Activated B cell treated with CpG ODN at 0.5 μM for 24 hours (primary cell): ENCODE data around the gene EML6. TPM values are rescaled to one million over a fixed set of nuclear protein-coding genes. Genes with fewer than 3 reads are reported as not detected.
"Not testable (repeated sequence)": the region's sequence is repeated elsewhere in the genome, so short reads cannot be mapped to it uniquely, and the experiment has no call there.

Source experiments
- ATAC-seq: fragments of 200-7000 bp; cut with Tn5 transposase; one replicate; pipeline ENCODE4 v1.10.0; 2021; ENCODE audit warnings: low read depth, mild to moderate bottlenecking, moderate library complexity
- CTCF ChIA-PET: fragments of 350-600 bp; sonication (Branson Sonifier 250); formaldehyde crosslinking; loops from one replicate; lab custom pipeline; 2021; ENCODE audit warnings: antibody characterized with exemption; lab: Charles Lee
- POLR2A ChIA-PET: fragments of 350-600 bp; sonication (Branson Sonifier 250); formaldehyde crosslinking; loops from one replicate; lab custom pipeline; 2021; ENCODE audit warnings: antibody characterized with exemption; lab: Charles Lee
- DNase-seq: peaks from one replicate; pipeline ENCODE4 v3.0.0; 2022
- H3K27ac Mint-ChIP-seq: one replicate; pipeline ENCODE4 v1.8.0; 2020; ENCODE audit warnings: mixed read lengths
- H3K27me3 Mint-ChIP-seq: one replicate; pipeline ENCODE4 v1.8.0; 2021; ENCODE audit warnings: mixed read lengths
- H3K36me3 Mint-ChIP-seq: one replicate; pipeline ENCODE4 v1.8.0; 2021; ENCODE audit warnings: low read depth, mixed read lengths
- H3K4me1 Mint-ChIP-seq: one replicate; pipeline ENCODE4 v1.8.0; 2021; ENCODE audit warnings: mixed read lengths
- H3K4me3 Mint-ChIP-seq: one replicate; pipeline ENCODE4 v1.8.0; 2020; ENCODE audit warnings: mild to moderate bottlenecking, mixed read lengths
- H3K9me3 Mint-ChIP-seq: one replicate; pipeline ENCODE4 v1.8.0; 2020; ENCODE audit warnings: mixed read lengths
- intact Hi-C: fragments of 100-400 bp; cut with micrococcal nuclease; formaldehyde crosslinking; loops from one replicate; pipeline ENCODE4 v1.15.1; 2024
- total RNA-seq: library from RNA; stranded (reverse); gene quantifications from 2 replicates; pipeline ENCODE4 v1.2.3, GENCODE V29; 2022
- TF ChIP-seq, protein P1 (sequence below): fragments of 200-600 bp; IDR thresholded peaks from one replicate; pipeline ENCODE4 v1.8.0; 2022; ENCODE audit warnings: antibody characterized with exemption, mild to moderate bottlenecking

EML6 gene
- total RNA-seq, 1 donor from 2014 or later = 31.5 TPM

GRCh38 chr2:54872780-54873179 lies 149.3 kb downstream of the EML6 start:
- Mint-ChIP-seq H3K27ac (no peak overlapping the region), H3K9me3 (no peaks in the 10 kb centered on the region), H3K4me3 (no peak overlapping the region), H3K27me3 (no peaks in the 10 kb centered on the region), H3K4me1 (peaks cover 5% of the 10 kb centered on the region), H3K36me3 (peaks cover 5% of the 10 kb centered on the region)
- ATAC-seq = no peak
- no peak for DNase-seq
- CTCF ChIA-PET = no interaction called here
- POLR2A ChIA-PET = no interaction called here
- TF ChIP-seq, protein P1, sequence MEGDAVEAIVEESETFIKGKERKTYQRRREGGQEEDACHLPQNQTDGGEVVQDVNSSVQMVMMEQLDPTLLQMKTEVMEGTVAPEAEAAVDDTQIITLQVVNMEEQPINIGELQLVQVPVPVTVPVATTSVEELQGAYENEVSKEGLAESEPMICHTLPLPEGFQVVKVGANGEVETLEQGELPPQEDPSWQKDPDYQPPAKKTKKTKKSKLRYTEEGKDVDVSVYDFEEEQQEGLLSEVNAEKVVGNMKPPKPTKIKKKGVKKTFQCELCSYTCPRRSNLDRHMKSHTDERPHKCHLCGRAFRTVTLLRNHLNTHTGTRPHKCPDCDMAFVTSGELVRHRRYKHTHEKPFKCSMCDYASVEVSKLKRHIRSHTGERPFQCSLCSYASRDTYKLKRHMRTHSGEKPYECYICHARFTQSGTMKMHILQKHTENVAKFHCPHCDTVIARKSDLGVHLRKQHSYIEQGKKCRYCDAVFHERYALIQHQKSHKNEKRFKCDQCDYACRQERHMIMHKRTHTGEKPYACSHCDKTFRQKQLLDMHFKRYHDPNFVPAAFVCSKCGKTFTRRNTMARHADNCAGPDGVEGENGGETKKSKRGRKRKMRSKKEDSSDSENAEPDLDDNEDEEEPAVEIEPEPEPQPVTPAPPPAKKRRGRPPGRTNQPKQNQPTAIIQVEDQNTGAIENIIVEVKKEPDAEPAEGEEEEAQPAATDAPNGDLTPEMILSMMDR = no peak
- intact Hi-C loops = no loop called here

DNA sequence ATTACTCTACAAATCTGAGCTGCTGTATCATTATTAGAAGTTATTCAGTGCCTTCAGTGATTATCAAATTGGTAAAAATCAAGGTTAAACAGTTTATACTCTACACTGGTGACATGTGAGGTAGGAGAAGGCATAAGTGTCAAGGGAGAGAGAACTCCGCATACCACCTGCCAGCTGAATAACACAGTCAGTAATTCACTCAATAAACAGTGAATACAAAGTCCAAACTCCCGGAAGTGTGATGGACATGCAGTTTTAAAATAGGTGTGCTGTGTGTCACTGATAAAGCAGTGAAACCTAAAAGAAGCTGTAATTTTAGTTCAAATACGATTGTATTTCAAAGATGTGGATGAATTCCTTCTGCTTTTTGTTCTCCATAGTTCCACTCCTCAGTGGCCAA lies 149.8 kb downstream of the EML6 start:
- POLR2A ChIA-PET, H3K4me3 Mint-ChIP-seq, CTCF ChIA-PET, ATAC-seq, H3K4me1 Mint-ChIP-seq, intact Hi-C loops, H3K9me3 Mint-ChIP-seq, H3K27me3 Mint-ChIP-seq, H3K27ac Mint-ChIP-seq, H3K36me3 Mint-ChIP-seq, DNase-seq: not testable (repeated sequence)

DNA sequence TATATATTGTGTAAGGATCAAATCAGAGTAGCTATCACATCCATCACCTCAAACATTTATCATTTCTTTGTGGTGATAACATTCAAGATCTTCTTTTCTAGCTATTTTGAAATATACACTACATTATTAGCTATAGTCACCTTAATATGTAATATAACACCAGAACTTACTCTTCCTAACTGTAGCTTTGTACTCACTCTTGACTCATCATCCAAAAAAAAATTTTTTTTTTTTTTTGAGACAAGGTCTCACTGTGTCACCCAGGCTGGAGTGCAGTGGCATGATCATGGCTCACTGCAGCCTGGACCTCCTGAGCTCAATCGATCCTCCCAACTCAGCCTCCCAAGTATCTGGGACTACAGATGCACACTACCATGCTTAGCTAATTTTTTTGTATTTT lies 153.3 kb downstream of the EML6 start:
- intact Hi-C loops = no loop called here
- no peaks in the 10 kb centered on the region for H3K4me1 Mint-ChIP-seq
- peaks cover 9% of the 10 kb centered on the region for H3K36me3 Mint-ChIP-seq
- TF ChIP-seq, protein P1 = no peak
- no peak overlapping the region for H3K27ac Mint-ChIP-seq
- ATAC-seq = no peak
- no peaks in the 10 kb centered on the region for H3K27me3 Mint-ChIP-seq
- POLR2A ChIA-PET = no interaction called here
- DNase-seq = no peak
- H3K9me3 Mint-ChIP-seq = no peaks in the 10 kb centered on the region
- CTCF ChIA-PET = no interaction called here
- H3K4me3 Mint-ChIP-seq = no peak overlapping the region

DNA sequence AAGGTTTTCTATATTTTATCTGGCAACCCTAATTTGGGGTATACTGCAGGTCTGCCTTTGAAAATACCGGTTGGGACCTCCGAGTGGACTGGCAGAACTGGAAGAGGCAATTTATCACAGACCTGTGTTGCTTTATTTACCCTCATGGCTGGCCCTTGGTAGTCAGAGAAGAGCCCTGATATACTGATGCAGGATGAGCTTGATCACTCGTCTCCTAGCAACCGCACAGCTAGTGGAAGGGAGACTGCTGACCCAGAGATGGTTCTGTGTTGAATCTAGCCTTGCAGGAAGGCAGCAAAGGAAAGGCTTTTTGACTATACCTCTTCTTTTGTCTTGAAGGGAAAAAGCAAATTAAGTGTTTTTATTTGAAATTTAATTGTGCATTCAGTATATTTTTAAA lies 154.7 kb downstream of the EML6 start:
- ChIA-PET CTCF (no interaction called here), POLR2A (interaction anchor here (0.6 kb wide), 1 partner anchor 434 kb away, joined by 6 read pairs; no protein-coding TSS in a partner anchor)
- Mint-ChIP-seq H3K4me1 (no peaks in the 10 kb centered on the region), H3K27me3 (no peaks in the 10 kb centered on the region), H3K4me3 (no peak overlapping the region), H3K9me3 (no peaks in the 10 kb centered on the region), H3K27ac (no peak overlapping the region), H3K36me3 (peaks cover 7% of the 10 kb centered on the region)
- no peak for DNase-seq
- no peak for ATAC-seq
- TF ChIP-seq, protein P1 = no peak
- intact Hi-C loops = no loop called here

- TF ChIP-seq, protein P1 = no peak
- POLR2A ChIA-PET = no interaction called here
- Mint-ChIP-seq H3K9me3 (no peaks in the 10 kb centered on the region), H3K27me3 (no peaks in the 10 kb centered on the region), H3K4me1 (no peaks in the 10 kb centered on the region), H3K27ac (no peak overlapping the region), H3K36me3 (peaks cover 7% of the 10 kb centered on the region), H3K4me3 (no peak overlapping the region)
- ATAC-seq (no peak), DNase-seq (no peak)
- intact Hi-C loops = no loop called here
- CTCF ChIA-PET = no interaction called here
Measured at GRCh38 chr2:54879032-54879431, 155.6 kb downstream of the EML6 start.

DNA sequence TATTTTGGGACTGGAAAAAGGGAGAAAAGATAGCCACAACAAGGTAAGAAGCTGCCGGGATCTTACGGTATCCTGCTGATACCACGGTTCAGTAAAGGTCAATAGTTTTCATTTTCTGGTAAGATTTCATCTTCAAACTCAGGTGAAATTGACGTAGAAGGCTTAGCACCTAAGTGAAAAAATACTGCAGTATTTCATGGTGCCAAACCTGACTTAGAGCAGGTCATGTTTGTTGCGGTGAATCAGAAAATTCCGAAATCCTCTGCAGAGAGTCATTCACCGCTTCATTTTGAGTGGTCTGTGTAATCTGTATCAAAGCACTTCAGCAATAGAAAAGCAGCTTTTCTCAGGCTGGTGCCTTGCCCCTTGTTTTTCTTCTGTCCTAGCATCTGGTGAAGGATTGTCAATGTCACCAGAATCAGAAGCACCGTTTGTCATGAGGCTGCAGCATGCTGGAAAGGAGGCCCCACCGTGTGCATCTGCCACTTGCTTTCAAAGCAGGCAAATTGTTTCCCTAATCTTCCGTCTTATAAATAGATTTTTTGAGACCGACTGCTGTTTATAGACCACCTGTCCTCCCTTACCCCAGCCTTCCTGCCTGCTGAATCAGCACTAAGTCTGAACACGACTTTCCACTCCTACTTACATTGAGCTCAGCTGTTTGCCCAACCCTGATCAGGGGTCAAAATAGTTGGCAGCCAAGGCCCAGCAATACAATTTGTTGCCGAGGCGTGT lies 156.3 kb downstream of the EML6 start:
- POLR2A ChIA-PET = no interaction called here
- Mint-ChIP-seq H3K36me3 (peaks cover 6% of the 10 kb centered on the region), H3K9me3 (no peaks in the 10 kb centered on the region), H3K27me3 (no peaks in the 10 kb centered on the region), H3K4me3 (no peak overlapping the region), H3K4me1 (no peaks in the 10 kb centered on the region), H3K27ac (no peak overlapping the region)
- no peak for DNase-seq
- ATAC-seq = no peak
- CTCF ChIA-PET = no interaction called here
- intact Hi-C loops = no loop called here
- TF ChIP-seq, protein P1 = no peak
